G401.6 (cell line): Measurements from ENCODE around the gene ACBD5.

Source experiments
- FAIRE-seq: peaks from 2 replicates; lab custom pipeline; 2012; peaks lifted over from hg19 to GRCh38; lab: Jason Lieb, UNC

The ACBD5 gene

DNA sequence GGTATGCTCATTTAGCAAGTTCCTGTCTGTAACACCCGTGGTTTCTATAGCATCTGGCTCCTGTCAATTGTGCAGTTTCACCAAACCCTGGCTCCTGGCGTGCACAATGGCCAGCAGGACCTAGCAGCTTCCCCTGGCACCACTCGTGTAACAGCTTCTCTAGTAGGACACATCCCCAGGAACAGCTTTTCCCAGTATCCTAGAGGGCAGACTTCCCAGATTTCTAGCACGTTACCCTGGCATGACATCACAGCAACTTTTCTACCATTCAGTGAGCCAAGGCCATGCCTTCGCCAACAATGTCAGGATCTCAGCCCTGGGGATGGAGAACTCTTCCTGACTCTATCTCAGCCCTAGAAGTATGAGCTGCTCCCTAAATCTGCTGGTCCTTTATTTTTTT is 92.9 kb downstream of the ACBD5 start:
- no peak for FAIRE-seq

DNA sequence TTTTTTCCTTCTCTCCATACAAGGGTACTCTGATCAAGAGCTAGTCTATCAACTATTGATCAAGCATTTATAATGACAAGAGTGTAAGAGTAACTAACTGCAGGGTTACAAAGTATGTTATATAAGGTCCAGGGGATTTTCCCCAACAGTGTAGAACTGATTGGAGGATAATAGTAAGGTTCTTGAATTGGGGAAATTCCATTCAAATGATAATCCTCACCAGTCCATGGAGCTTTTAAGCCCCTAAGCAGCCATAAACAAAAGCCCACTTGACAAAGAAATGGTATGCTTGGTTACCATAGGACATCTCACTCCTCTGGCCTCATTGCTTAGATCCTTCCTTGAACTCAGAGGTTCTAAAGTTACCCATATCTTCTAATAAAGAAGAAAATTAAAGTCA is 94.7 kb downstream of the ACBD5 start:
- no peak for FAIRE-seq
